Measurements from ENCODE around the gene SLC7A6.

SLC7A6 gene

GRCh38 chr16:68234188-68235107 lies 29.9 kb upstream of the SLC7A6 start:
- DNase-seq (ENCODE audit: low read depth in 2 of 2, low spot score in 1 of 2), result no peak

- DNase-seq (ENCODE audit: low read depth in 2 of 2, low spot score in 1 of 2), result no peak
Measured at GRCh38 chr16:68235108-68235886, 29.0 kb upstream of the SLC7A6 start.

GRCh38 chr16:68235887-68236136 lies 28.5 kb upstream of the SLC7A6 start, which contains the start of gene ESRP2:
Gene ESRP2, minus strand, starts transcription at chr16:68236127. Its CDS starts 82 bp downstream, at chr16:68236045.
- no peak for DNase-seq (ENCODE audit: low read depth in 2 of 2, low spot score in 1 of 2)

GRCh38 chr16:68236137-68236825 lies 28.0 kb upstream of the SLC7A6 start:
- no peak for DNase-seq (ENCODE audit: low read depth in 2 of 2, low spot score in 1 of 2)

GRCh38 chr16:68236826-68237242 lies 27.5 kb upstream of the SLC7A6 start:
- no peak for DNase-seq (ENCODE audit: low read depth in 2 of 2, low spot score in 1 of 2)

GRCh38 chr16:68237243-68238028 lies 26.9 kb upstream of the SLC7A6 start:
- DNase-seq (ENCODE audit: low read depth in 2 of 2, low spot score in 1 of 2), result peak; percentile 76 to 77

GRCh38 chr16:68238029-68238345 lies 26.3 kb upstream of the SLC7A6 start:
- no peak for DNase-seq (ENCODE audit: low read depth in 2 of 2, low spot score in 1 of 2)

GRCh38 chr16:68242085-68242484 lies 22.2 kb upstream of the SLC7A6 start:
- DNase-seq (ENCODE audit: low read depth in 2 of 2, low spot score in 1 of 2), result no peak

- DNase-seq (ENCODE audit: low read depth in 2 of 2, low spot score in 1 of 2), result no peak
Measured at GRCh38 chr16:68242926-68243858, 21.1 kb upstream of the SLC7A6 start.

- DNase-seq (ENCODE audit: low read depth in 2 of 2, low spot score in 1 of 2), result no peak
Measured at GRCh38 chr16:68244481-68244902, 19.8 kb upstream of the SLC7A6 start.

- peak; percentile 94 to 95 for DNase-seq (ENCODE audit: low read depth in 2 of 2, low spot score in 1 of 2)
Measured at GRCh38 chr16:68244903-68245853, 19.1 kb upstream of the SLC7A6 start, which contains the start of gene PLA2G15. Gene PLA2G15, plus strand, starts transcription at chr16:68245373. Its CDS starts 54 bp downstream, at chr16:68245427.

GRCh38 chr16:68246121-68246520 lies 18.2 kb upstream of the SLC7A6 start:
- no peak for DNase-seq (ENCODE audit: low read depth in 2 of 2, low spot score in 1 of 2)

GRCh38 chr16:68246666-68247065 lies 17.7 kb upstream of the SLC7A6 start:
- no peak for DNase-seq (ENCODE audit: low read depth in 2 of 2, low spot score in 1 of 2)

GRCh38 chr16:68247400-68247799 lies 16.9 kb upstream of the SLC7A6 start:
- DNase-seq (ENCODE audit: low read depth in 2 of 2, low spot score in 1 of 2), result no peak

GRCh38 chr16:68247932-68248331 lies 16.4 kb upstream of the SLC7A6 start:
- no peak for DNase-seq (ENCODE audit: low read depth in 2 of 2, low spot score in 1 of 2)

- no peak for DNase-seq (ENCODE audit: low read depth in 2 of 2, low spot score in 1 of 2)
Measured at GRCh38 chr16:68249371-68249770, 15.0 kb upstream of the SLC7A6 start.

GRCh38 chr16:68250951-68251350 lies 13.4 kb upstream of the SLC7A6 start:
- DNase-seq (ENCODE audit: low read depth in 2 of 2, low spot score in 1 of 2), result no peak

GRCh38 chr16:68251832-68252231 lies 12.5 kb upstream of the SLC7A6 start:
- no peak for DNase-seq (ENCODE audit: low read depth in 2 of 2, low spot score in 1 of 2)

GRCh38 chr16:68252383-68252782 lies 11.9 kb upstream of the SLC7A6 start:
- no peak for DNase-seq (ENCODE audit: low read depth in 2 of 2, low spot score in 1 of 2)
